NCI-H774 (cell line): ENCODE data around the gene ATP8A2.

Source experiments
- DNase-seq: peaks from one replicate; lab custom pipeline; 2025; lab: John Stamatoyannopoulos, UW

The ATP8A2 gene

GRCh38 chr13:25731536-25731935 is 359.8 kb downstream of the ATP8A2 start:
- DNase-seq: no peak

GRCh38 chr13:25732111-25732865 is 360.5 kb downstream of the ATP8A2 start:
- no peak for DNase-seq

DNA sequence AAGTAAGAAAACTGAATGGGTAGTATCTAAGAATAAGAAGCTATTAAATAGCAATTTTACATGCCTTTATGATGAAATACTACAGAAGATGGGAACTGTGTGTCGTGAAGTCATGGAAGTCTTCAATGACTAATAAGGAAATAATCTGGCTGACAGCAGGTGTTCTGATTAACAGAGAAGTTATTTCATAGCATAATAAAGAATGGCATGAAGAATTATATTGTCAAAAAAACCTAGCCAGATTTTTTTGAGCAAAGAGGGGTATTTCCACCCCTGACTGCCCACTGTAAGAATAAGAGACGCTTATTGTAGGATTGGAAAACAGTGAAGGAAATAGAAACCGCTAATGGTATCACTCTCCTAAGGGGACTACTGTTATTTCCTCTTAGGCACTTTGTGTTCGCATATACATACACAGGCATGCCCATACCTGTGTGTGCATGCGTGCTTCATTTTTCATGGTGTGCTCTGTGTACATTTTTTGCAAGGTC is 361.3 kb downstream of the ATP8A2 start:
- no peak for DNase-seq

- DNase-seq: no peak
Observed at GRCh38 chr13:25733696-25734435, 362.1 kb downstream of the ATP8A2 start.

GRCh38 chr13:25738342-25739196 is 366.8 kb downstream of the ATP8A2 start:
- DNase-seq: no peak

GRCh38 chr13:25739376-25739775 is 367.6 kb downstream of the ATP8A2 start:
- DNase-seq: no peak

GRCh38 chr13:25741796-25742195 is 370.0 kb downstream of the ATP8A2 start:
- DNase-seq: no peak

DNA sequence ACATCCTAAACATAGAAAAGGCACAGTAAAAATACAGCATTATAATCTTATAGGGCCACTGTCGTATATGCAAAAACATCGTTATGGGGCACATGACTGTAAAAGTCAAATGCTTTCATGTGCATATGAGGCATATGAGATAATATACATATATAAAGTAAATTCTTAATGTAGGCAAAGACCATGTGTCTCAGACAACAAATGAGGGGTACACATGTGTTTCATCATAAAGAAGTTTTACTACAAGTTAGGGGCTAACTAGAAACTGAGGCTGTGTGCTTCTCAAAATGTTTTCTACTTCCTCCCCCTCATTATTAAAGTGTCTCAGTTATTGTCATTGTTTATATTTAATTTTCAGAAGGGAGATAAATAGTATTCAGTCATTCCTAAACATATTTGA is 370.4 kb downstream of the ATP8A2 start:
- DNase-seq: no peak

- no peak for DNase-seq
Observed at GRCh38 chr13:25743421-25743820, 371.6 kb downstream of the ATP8A2 start.

- DNase-seq: no peak
Observed at GRCh38 chr13:25744178-25744577, 372.4 kb downstream of the ATP8A2 start.

DNA sequence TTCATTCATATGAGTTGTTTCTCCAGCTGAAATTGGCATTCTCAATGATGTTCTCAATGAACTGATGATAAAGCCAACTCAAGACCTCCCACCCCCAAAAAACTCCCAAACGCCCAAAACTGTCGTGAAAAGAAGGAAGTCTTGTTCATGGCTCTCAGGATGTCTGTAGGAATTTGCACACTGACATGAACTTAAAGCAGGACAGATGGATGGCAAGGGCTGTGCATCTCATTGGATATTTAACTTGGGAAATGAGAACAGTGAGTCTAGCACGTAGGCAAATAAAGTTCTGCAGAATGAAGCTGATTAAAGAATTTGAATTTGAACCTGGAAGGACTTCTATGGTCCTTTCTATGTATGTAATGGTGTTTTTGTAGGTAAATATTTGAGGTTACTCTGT is 374.4 kb downstream of the ATP8A2 start:
- no peak for DNase-seq

DNA sequence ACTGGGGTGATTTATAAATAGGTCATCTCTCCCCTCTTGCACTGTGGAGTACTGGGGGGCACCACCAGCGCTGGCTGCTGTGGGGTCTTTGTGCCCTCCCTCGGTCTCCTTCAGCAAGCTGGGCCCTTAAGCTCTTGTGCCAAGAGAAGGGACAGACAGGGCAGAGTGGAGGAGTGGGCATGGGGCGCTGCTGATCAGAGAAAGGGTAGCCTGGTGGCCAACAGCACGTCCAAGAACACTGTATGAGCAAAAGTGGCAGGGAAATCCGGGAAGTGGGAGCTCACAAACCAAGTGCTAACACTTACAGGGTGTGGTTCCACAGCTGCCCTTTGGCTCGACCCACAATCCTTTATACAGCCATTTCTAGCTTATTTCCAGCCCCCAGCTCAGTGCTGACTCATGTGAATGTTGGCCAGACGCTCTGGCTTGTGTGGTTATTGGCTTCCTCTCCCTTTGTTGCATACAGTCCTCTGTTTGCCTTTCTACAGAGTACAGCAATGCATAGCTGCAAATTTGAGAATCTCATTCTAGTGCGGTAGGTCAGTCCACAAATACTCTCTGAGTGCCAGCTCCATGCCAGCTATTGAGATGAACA is 381.3 kb downstream of the ATP8A2 start:
- DNase-seq: no peak

DNA sequence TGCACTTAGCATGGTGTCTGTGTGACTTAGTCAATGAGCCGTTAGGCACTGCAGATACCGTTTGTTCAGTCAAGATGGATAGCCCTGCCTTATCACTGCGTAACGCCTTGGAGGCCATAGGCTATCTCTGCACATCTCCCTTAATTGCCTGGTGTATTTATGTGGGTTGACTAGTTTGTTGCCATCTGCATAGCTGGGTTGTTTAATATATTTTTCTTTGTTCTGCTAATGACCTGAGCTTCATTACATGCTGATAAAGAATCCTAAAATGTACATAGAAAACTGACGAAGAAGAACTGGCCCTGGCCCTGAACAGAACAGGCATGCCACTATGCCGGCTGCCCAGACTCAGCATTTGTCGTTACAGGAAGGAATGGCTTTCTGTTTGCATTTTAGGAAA is 382.2 kb downstream of the ATP8A2 start:
- no peak for DNase-seq

GRCh38 chr13:25756251-25756650 is 384.5 kb downstream of the ATP8A2 start:
- no peak for DNase-seq

DNA sequence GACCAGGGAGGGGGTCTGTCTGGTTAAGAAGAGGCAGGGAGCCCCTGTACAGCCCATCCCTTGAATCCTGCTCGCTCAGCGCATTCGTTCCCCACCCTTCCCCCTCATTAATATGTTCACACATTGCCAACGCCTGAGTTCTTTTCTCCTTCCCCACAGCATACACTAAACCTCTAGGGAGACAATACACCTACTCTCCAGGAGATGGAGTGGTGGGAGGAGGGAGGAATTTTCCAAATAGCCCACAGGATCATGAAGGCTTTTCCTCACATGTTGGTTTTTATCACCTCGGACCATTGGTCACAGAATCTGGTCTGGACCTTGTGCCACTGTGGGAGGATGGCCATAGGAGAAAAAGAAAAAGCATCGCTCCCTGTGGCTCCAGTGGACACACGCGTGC is 385.1 kb downstream of the ATP8A2 start:
- no peak for DNase-seq

DNA sequence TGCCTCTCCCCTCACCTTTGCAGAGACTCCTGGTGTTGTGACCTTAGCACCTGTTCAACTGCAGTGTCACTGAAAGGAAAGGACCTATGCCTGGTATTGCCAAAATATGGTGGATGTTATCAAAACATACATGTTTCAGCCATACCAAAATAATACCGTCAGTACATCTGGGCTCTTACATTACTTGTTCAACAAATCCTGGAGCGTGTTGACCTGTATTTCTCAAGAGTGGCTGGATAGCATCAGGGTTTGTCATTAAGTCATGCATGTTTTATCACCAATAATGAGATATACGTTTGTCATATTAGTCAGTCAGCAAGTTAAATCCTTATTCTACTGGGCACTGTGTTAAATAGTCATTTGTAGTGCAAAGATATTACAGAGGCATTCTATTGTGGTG is 389.3 kb downstream of the ATP8A2 start:
- no peak for DNase-seq

GRCh38 chr13:25762281-25762680 is 390.5 kb downstream of the ATP8A2 start:
- DNase-seq: no peak

- no peak for DNase-seq
Observed at GRCh38 chr13:25762795-25763377, 391.1 kb downstream of the ATP8A2 start.

GRCh38 chr13:25764378-25764777 is 392.6 kb downstream of the ATP8A2 start:
- no peak for DNase-seq

DNA sequence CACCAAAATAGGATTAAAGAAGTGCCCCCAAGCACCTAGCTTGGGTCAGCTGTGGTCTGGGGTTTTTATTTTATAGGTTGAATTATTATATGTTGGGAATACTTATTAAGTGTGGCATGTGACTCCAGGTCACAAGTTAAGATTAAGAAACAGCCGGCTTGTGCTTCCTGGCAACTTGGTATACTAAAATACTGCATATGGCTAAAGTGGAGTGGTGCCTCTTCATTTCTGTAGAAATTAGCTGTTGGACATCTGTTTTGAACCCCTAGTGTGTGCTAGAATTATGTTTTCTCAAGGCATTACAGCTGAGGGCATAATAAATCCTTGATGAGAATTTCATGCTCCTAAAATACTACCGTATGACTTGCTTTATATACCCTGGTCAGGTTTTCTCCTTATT is 393.5 kb downstream of the ATP8A2 start:
- no peak for DNase-seq

- DNase-seq: no peak
Observed at GRCh38 chr13:25766576-25766975, 394.8 kb downstream of the ATP8A2 start.

DNA sequence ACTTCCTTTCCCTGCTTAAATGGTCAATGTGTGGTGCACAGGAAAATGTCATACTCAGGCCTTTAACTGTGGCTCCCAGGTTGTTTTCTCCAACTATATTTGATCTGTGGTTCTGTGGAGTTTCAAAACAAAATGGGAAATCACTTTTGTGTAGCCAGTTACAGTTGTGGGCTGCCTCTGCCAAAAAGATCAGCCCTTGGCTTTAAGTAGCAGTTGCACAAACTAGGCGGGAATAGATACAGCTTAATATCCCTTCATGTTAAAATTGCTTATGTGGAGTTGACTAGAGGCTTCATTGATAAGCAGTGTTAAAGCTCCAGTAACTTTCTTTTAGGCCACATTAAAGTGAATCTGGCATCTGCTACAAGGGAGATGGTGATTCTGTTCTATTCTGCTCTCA is 395.2 kb downstream of the ATP8A2 start:
- DNase-seq: no peak
